Upper lobe of left lung (tissue), 4 donors: ENCODE data around the gene HOXB2.

Experiments used
- CTCF ChIP-seq, 6 experiments: fragments of 450-650 bp in 4 of 6; fragments of 200-600 bp in 2 of 6; sonication (generic) in 2 of 6; IDR thresholded peaks; one replicate each; pipeline ENCODE4 v1.5.1; 2016 to 2019; ENCODE audit warnings: antibody characterized with exemption in 6 of 6
- EP300 ChIP-seq, 4 donors: sonication (generic); formaldehyde crosslinking; IDR thresholded peaks; one replicate each; pipeline ENCODE4 v1.5.1; 2017; ENCODE audit warnings: antibody characterized with exemption in 4 of 4, control low read depth in 2 of 4
- POLR2A ChIP-seq, 4 donors: fragments of 450-650 bp; IDR thresholded peaks; one replicate each; pipeline ENCODE4 v1.5.1; 2016 to 2017; ENCODE audit warnings: antibody characterized with exemption in 4 of 4, mild to moderate bottlenecking in 2 of 4
- POLR2AphosphoS5 ChIP-seq, 2 donors: sonication (generic); formaldehyde crosslinking; IDR thresholded peaks; one replicate each; pipeline ENCODE4 v1.5.1; 2017; ENCODE audit warnings: antibody characterized with exemption in 2 of 2

DNA sequence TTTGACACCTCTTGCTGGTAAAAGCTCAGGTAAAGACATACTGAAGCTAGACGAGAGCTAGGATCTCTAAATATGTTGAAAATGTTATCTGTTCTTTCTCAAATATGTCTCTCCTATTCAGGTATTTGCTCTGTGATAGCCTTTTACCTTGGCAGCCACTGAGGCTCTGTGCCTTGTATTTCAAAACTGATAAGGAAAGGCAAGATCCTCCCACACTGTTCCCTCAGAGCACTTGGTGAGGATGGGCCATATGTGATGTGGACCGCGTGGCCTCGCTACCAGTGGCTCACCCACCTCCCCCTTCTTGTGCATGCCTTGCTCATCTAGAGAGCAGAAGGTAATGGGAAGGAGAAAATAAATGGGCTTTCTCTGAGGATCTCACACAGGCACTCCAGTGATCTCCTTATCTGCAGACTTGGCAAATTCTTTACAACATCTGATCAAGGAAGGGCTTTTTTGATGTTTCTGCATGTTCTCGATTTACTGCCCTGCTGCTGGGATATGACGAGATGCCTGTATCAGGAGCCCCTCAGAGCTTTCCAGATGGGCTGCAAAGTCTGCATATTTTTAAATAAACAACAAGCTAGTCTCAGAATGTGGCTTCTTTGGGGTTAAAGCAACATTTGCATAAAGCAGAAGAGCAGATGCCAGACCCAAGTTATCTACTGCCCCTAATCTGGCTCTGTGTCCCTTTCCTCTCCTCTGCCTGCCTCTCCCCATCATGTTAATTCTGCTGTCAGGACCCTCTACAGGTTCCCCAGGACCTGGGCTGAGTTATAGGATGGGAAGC lies 31.0 kb downstream of the HOXB2 start:
- TF ChIP-seq CTCF (IDR thresholded peaks at IDR 0.05): no peak
- no peak for TF ChIP-seq POLR2A (IDR thresholded peaks at IDR 0.05)
- TF ChIP-seq EP300 (IDR thresholded peaks at IDR 0.05): no peak
- TF ChIP-seq POLR2AphosphoS5 (IDR thresholded peaks at IDR 0.05): no peak
